ENCODE results near the gene PTPRA.

Gene PTPRA

DNA sequence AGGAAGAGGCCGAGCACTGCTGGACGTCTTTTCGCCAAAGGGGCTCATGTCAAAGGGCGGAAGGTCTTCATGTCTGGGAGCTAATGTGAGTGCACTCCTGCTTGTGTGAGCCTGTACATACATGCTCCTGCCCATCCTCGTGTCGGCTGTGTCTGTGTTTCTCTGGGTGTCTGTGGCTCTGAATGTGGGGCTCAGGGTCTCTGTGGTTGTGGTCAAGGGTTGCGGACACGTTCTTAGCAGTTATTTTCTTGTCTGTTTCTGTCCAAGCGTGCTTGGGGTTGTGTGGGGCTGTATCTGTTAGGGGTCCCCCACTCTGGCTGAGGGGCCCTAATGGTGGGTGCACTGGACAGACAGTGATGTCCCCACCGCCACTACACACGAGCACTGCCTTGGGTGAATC is 208.4 kb downstream of the PTPRA start:
- DNase-seq: no peak

DNA sequence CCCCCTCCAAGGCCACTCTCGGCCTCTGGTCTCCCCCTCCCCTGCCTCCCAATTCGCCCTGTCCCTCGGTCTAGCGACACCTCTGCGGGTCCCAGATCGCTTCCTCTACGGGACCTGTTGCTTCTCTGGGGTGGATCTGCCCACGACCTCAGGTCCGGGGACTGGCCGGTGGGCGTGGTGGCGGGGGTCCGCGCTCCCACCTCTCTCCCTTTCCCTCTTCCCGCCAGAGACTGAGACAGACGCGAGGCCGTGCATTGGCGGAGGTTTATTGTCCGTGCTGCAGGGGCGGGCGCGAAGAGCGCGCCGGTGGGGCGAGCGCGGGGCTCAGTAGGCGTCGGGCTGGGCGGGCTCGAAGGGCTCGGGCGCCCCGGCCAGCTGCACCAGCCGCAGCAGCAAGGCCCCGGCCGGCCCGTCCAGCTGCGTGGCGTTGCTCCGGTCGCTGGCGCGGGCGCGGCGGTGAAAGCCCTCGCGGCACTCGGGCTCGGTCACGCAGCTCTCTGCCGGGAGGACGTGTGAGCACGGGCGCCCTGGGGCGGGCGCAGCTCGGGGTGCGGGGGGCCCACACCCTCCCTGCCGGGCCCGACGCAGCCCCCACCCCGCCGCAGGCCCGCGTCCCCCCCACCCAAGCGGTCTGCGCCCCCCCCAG is 209.1 kb downstream of the PTPRA start:
- no peak for DNase-seq

DNA sequence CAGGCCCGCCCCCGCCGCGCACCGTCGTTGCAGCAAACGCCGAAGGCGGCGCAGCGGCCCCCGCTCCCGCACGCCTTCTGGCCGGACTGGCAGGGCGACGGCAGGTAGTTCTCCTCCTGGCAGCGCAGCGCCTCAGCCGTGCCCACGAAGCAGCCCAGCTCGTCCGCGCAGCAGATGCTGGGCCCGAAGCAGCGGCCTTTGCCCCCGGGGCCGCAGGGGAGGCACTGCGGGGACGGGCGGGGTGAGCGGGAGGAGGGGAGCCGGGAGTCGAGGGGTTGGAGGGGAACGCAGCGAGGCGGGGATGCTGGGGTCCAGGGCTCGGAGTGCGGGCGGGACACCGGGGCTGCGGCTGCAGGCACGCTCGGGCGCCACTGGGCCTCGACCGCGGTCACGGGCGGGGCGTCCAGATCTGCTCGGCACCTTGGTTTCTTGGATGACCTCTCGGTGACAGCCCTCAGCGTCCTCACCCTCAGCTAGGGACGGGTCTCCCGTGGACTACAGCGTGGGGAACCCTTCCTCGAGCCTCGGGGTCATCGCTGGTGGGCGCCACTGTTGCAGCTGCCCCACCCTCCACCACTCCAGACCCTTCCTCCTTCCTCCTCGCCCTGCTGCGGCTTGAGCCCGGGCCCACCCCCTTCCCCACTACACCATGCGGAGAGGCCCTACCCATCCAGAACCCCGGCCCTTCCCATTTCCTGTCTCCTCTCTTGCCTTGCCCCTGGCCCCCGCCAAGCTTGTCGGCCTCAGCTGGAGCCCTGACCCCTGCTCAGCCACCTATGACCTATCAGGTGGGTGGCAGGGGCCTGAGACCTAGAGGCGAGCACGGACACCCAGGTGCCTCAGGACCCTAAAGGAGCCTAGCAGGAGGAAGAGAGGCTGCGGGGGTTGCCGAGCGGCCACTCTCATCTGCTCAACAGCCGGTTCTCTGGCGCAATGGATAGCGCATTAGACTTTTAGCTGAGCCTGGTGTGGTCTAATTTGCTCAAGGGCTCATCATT is 210.0 kb downstream of the PTPRA start:
- no peak for DNase-seq

DNA sequence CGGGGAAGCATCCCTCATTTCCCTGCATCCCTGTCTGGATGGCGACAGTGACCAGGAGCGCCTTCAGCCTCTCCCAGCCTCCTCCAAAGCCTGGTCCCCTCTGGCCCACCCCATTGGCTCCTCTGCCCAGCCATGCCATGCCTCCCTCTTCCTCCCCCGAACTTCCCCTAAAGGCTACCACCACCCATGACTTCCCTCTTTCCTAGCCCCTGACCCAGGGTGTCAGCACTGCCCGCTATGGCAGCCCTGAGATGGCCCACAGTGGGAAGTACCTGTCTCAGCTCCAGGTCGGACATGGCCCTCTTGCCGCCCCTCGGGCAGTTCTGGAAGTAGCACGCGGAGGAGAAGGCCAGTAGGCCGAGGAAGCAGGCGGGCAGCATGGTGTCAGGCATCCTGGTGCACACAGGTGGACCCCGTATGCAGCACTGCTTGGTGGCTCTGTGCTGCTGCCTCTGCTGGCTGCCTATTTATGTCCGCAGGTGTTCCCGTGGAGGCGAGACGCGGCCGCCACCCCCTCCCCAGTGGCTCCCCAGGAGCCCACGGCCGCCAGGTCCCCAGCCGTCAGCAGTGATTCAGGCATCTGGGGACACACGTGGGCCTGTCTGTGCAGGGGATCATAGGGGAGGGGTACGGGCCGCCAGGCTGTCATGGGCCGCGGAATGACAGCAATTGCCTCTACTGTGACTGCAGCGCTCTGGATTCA is 211.2 kb downstream of the PTPRA start, which contains the start of gene AVP:
Gene AVP (minus strand): TSS at position 442 of the 703 bp plus-strand sequence. CDS start 50 bp downstream, at position 392.
- no peak for DNase-seq

DNA sequence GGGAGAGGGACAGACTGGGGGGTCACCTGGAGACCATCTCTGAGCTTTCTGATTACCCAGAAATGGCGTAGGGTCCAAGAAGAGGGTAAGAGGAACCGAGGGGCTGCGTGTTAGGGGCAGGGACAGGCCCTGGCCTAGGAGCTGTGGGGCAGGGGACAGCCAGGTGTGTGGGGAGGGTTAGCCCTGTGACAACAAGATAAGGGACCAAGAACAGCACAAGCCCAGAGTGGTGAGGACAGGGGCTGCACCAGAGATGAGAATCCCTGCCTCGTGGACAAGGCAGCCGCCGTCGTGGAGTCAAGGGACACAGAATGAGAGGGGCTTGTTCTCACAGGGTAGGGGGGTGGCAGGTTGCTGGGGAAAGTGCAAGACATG is 211.7 kb downstream of the PTPRA start:
- no peak for DNase-seq

DNA sequence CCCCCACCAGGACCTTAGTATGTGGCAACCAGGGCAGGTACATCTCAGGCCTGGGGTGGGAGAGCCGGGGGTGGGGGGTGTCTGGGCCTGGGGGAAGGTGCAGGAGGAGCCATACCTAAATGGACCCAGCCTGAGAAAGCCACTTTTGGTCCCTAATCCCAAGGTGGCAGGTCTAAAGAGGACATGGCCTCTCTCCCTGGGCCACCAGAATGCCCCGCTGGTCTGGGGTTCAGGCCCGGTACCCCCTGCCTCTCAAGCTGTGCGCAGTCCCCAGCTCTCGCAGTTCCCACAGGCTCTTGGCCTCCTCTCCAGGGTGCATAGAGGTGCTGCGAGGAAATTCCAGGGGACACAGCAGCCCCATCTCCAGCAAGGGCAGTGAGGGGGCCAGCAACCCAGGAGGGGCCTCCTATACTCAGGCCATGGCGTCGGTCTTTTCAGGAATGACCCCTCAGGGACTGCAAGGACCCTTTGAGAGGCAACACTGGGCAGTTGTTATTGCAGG is 212.3 kb downstream of the PTPRA start:
- no peak for DNase-seq

DNA sequence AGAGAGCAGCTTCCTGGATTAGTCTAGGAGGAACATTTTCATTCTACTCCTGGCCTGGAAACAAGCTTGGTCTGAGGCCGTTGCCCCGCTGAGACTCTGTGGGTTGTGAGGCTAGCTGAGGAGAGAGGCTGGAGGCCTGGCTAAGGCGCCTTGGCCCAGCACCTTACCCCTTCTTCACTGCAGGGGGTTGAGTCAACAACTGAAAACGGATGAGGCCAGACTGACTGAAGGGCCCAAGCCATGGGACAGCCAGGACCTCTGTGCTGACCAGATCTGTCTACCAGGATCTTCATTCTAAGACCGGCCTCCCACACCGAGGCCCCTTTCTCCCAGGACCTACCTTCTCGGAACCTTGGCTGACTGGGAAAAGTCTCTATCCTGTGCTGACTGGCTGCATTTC is 214.8 kb downstream of the PTPRA start:
- DNase-seq: no peak

Data from CD4-positive, alpha-beta T cell treated with Interleukin-15 for 1 hour (primary cell).